Lower leg skin (tissue), 4 donors: Measurements from ENCODE around the gene CARS1. TPM values are rescaled to one million over a fixed set of nuclear protein-coding genes. Genes with fewer than 3 reads are reported as not detected.

Experiments
- DNase-seq, 2 donors: peaks; one replicate each; pipeline ENCODE4 v3.0.0-alpha.2; 2019; ENCODE audit warnings: low spot score in 2 of 2
- H3K4me3 ChIP-seq: fragments of 200-600 bp; sonication (generic); 2 replicates; pipeline ENCODE4 v1.5.1; 2017; ENCODE audit warnings: mild to moderate bottlenecking, low read depth; ENCODE audit not compliant: poor library complexity, severe bottlenecking
- POLR2A ChIP-seq, 2 donors: fragments of 450-650 bp; IDR thresholded peaks; one replicate each; pipeline ENCODE4 v1.6.1; 2016 to 2017; ENCODE audit warnings: antibody characterized with exemption in 2 of 2, mild to moderate bottlenecking in 1 of 2, moderate library complexity in 1 of 2
- WGBS, 2 donors: methylation state at CpG; one replicate each; pipeline ENCODE4 v1.1.5; 2018; 5-methylcytosine and 5-hydroxymethylcytosine counted together
- intact Hi-C: fragments of 100-400 bp; cut with DNase I; formaldehyde crosslinking; loops from one replicate; pipeline ENCODE4 v1.15.0; 2023; ENCODE audit warnings: low total_unique reads
- total RNA-seq, 4 donors: library from RNA; depleted of rRNA; stranded (reverse); fragments of >200 nt; gene quantifications; one replicate each; pipeline ENCODE4 v1.1.0, GENCODE V29; 2016
- TF ChIP-seq, protein P1 (sequence below), 3 donors: fragments of 450-650 bp; IDR thresholded peaks; one replicate each; pipeline ENCODE4 v1.5.1; 2016; ENCODE audit warnings: antibody characterized with exemption in 3 of 3, mild to moderate bottlenecking in 3 of 3, moderate library complexity in 2 of 3

The CARS1 gene
- total RNA-seq, 4 donors from 2014 or later, result 56.7 to 63.0 (median 60.7) TPM

DNA sequence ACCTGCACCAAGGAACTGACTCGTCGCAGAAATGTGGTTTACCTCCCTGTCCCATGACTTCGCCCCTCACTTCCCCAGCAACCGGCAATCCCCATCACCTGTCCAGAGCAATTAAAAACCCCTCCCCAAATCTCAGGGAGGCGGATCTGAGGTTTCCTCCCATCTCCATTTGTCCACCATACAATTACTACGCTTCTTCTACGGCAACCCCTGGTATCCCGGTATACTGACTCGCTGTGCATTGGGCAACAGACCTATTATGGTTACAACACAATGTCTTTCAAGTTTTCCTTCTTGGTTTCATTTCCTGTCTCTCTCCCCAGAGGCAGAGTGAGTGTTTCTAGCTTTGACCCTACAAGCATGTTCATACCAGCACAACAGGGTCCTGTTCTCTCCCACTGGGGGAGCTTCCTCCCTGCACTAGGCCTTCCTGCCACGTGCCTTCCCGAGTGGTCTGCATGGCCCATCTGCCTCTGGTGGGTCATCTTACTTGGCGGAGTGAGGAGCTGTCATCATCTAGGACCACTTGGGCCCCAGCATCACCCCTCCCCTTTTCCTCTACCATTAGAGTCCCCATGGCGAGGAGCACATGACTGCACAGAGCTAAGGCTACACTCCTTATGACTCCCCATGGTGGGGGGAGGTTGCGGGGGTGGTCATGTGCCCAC lies 34.8 kb downstream of the CARS1 start:
- intact Hi-C loops, result no loop called here
- no peak for DNase-seq
- no peak overlapping the region for H3K4me3 ChIP-seq
- TF ChIP-seq, protein P1, sequence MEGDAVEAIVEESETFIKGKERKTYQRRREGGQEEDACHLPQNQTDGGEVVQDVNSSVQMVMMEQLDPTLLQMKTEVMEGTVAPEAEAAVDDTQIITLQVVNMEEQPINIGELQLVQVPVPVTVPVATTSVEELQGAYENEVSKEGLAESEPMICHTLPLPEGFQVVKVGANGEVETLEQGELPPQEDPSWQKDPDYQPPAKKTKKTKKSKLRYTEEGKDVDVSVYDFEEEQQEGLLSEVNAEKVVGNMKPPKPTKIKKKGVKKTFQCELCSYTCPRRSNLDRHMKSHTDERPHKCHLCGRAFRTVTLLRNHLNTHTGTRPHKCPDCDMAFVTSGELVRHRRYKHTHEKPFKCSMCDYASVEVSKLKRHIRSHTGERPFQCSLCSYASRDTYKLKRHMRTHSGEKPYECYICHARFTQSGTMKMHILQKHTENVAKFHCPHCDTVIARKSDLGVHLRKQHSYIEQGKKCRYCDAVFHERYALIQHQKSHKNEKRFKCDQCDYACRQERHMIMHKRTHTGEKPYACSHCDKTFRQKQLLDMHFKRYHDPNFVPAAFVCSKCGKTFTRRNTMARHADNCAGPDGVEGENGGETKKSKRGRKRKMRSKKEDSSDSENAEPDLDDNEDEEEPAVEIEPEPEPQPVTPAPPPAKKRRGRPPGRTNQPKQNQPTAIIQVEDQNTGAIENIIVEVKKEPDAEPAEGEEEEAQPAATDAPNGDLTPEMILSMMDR (IDR thresholded peaks at IDR 0.05), result no peak
- no peak for TF ChIP-seq POLR2A (IDR thresholded peaks at IDR 0.05)
- 82 to 84% methylated on average over 14 of the region's 14 CpGs for WGBS, 2 donors

GRCh38 chr11:3021125-3021524 lies 36.1 kb downstream of the CARS1 start:
- TF ChIP-seq, protein P1 (IDR thresholded peaks at IDR 0.05), result no peak
- TF ChIP-seq POLR2A (IDR thresholded peaks at IDR 0.05), result no peak
- H3K4me3 ChIP-seq, result no peak overlapping the region
- intact Hi-C loops, result no loop called here
- no peak for DNase-seq
- 63 to 73% methylated on average over 4 of the region's 4 CpGs for WGBS, 2 donors

GRCh38 chr11:3020011-3020410 lies 37.2 kb downstream of the CARS1 start:
- 95 to 97% methylated on average over 12 of the region's 12 CpGs for WGBS, 2 donors
- no peak for DNase-seq
- TF ChIP-seq, protein P1 (IDR thresholded peaks at IDR 0.05), result no peak
- no peak for TF ChIP-seq POLR2A (IDR thresholded peaks at IDR 0.05)
- no peak overlapping the region for H3K4me3 ChIP-seq
- intact Hi-C loops, result no loop called here

DNA sequence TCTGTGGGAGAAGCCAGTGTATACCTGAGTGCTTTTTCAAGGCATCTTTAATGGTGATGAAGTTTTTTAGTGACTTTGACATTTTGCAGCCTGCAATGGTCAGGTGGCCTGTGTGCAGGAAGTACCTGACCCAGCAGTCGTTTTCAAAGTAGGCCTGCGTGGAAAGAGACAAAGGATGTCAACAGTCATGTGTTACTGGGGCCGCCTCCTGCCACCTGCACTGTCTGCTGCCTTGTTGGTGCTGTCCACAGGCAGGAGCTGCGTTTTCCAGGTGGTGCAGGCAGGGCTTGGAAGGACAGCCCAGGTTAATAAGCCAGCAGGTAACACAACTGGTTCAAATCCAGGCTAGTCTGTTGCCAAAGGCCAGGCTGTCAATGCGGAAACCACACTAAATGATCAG lies 38.6 kb downstream of the CARS1 start:
- intact Hi-C loops, result loop anchor here (10.0 kb wide), 1 partner anchor 64 kb away; no protein-coding TSS in a partner anchor
- TF ChIP-seq, protein P1 (IDR thresholded peaks at IDR 0.05), result no peak
- no peak for TF ChIP-seq POLR2A (IDR thresholded peaks at IDR 0.05)
- 88 to 91% methylated on average over 5 of the region's 5 CpGs for WGBS, 2 donors
- DNase-seq, result no peak
- no peak overlapping the region for H3K4me3 ChIP-seq

DNA sequence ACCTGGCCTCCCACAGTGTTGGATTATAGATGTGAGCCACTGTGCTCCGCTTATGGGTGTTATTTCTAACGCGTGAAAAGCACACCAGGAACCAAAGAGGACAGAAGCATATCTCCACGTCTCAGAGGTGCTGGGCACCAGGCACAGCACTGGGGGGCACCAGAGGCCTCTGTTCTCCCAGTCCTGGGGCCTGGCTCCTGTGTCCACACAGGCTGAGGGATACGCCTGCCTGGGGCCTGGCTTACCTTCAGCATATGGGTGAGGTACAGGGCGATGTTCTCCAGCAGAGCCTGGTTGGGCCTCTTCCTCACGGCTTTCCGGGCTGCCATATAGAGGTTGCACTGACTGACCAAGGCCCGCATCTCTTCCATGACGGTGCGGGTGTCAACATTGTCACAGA lies 40.4 kb downstream of the CARS1 start:
- no peak overlapping the region for H3K4me3 ChIP-seq
- WGBS, 2 donors, result 94 to 96% methylated on average over 11 of the region's 11 CpGs
- intact Hi-C loops, result loop anchor here (10.0 kb wide), 1 partner anchor 62 kb away; no protein-coding TSS in a partner anchor

More for the DNA sequence above, 40.4 kb downstream of the CARS1 start:
- no peak for DNase-seq
- no peak for TF ChIP-seq POLR2A (IDR thresholded peaks at IDR 0.05)
- TF ChIP-seq, protein P1 (IDR thresholded peaks at IDR 0.05), result no peak
